DND-41 (cell line): Measurements from ENCODE around the gene RBP7.
"Not testable (repeated sequence)": the region's sequence is repeated elsewhere in the genome, so short reads cannot be mapped to it uniquely, and the experiment has no call there.

Source experiments
- CTCF ChIP-seq: IDR thresholded peaks from 2 replicates; pipeline ENCODE4 v1.5.1; 2012; ENCODE audit warnings: borderline replicate concordance, low read length, moderate library complexity, mild to moderate bottlenecking; ENCODE audit not compliant: poor library complexity, severe bottlenecking; ENCODE audit errors: extremely low read depth
- EZH2 ChIP-seq: IDR thresholded peaks from 3 replicates; pipeline ENCODE4 v1.6.1; 2012; ENCODE audit warnings: borderline replicate concordance, low read depth, mild to moderate bottlenecking, moderate library complexity, low read length, inconsistent platforms; ENCODE audit not compliant: severe bottlenecking

- TF ChIP-seq CTCF, EZH2: not testable (repeated sequence)
These were observed 32.0 kb downstream of the RBP7 start for GRCh38 chr1:10028956-10029500.
